AG10803 (cell line): ENCODE results near the gene USP20.
A peak's percentile ranks its signal among the peaks of the same experiment; 100 is the strongest.

Experiments
- DNase-seq: peaks from one replicate; pipeline ENCODE4 v3.0.0; 2010; ENCODE audit warnings: low read depth
- H3K4me3 ChIP-seq: 2 replicates; pipeline ENCODE4 v1.5.1; 2011; ENCODE audit warnings: mild to moderate bottlenecking, low read length, control low read depth
- CTCF ChIP-seq: conservative IDR thresholded peaks from 2 replicates; pipeline ENCODE4 v1.5.1; 2011; ENCODE audit warnings: mild to moderate bottlenecking, low read length, control low read depth, inconsistent platforms

USP20 gene

GRCh38 chr9:129802833-129803675 is 32.2 kb upstream of the USP20 start, which contains the start of gene TOR1B:
TOR1B (plus strand) TSS chr9:129803184; CDS start chr9:129803213, 29 bp downstream.
- TF ChIP-seq CTCF: no peak
- peak within 1 kb of the TSS; percentile 75 for H3K4me3 ChIP-seq
- peak; percentile 90 for DNase-seq

- no peak for TF ChIP-seq CTCF
- no peak for DNase-seq
- peak overlapping the region; percentile 75 for H3K4me3 ChIP-seq
Observed at GRCh38 chr9:129803676-129804060, 31.6 kb upstream of the USP20 start.

- TF ChIP-seq CTCF: no peak
- H3K4me3 ChIP-seq: no peak overlapping the region
- DNase-seq: no peak
Observed at GRCh38 chr9:129806061-129806460, 29.2 kb upstream of the USP20 start.

GRCh38 chr9:129809346-129809745 is 25.9 kb upstream of the USP20 start:
- no peak overlapping the region for H3K4me3 ChIP-seq
- DNase-seq: no peak
- no peak for TF ChIP-seq CTCF

- H3K4me3 ChIP-seq: no peak overlapping the region
- no peak for DNase-seq
- no peak for TF ChIP-seq CTCF
Observed at GRCh38 chr9:129810116-129810515, 25.1 kb upstream of the USP20 start.

GRCh38 chr9:129810788-129811187 is 24.5 kb upstream of the USP20 start:
- DNase-seq: no peak
- no peak for TF ChIP-seq CTCF
- no peak overlapping the region for H3K4me3 ChIP-seq

- peak; percentile 6 for DNase-seq
- TF ChIP-seq CTCF: no peak
- no peak overlapping the region for H3K4me3 ChIP-seq
Observed at GRCh38 chr9:129811967-129812363, 23.3 kb upstream of the USP20 start.
